Brain microvascular endothelial cell (primary cell): ENCODE measurements around the gene STAC3.

ENCODE experiments used
- DNase-seq: peaks from one replicate; pipeline ENCODE4 v3.0.0-alpha.2; 2020
- H3K27ac ChIP-seq: fragments of 250-450 bp; sonication (Bioruptor Pico); 2 replicates; pipeline ENCODE4 v1.5.1; 2020; ENCODE audit warnings: mild to moderate bottlenecking, moderate library complexity
- H3K27me3 ChIP-seq: fragments of 250-450 bp; sonication (Bioruptor Pico); replicated peaks from 2 replicates; pipeline ENCODE4 v1.5.1; 2020; ENCODE audit warnings: mild to moderate bottlenecking
- H3K36me3 ChIP-seq: fragments of 250-450 bp; sonication (Bioruptor Pico); replicated peaks from 2 replicates; pipeline ENCODE4 v1.5.1; 2020; ENCODE audit warnings: mild to moderate bottlenecking
- H3K4me3 ChIP-seq: 2 replicates; pipeline ENCODE4 v1.5.1; 2011; ENCODE audit warnings: low read depth, mild to moderate bottlenecking, control low read depth, low read length, moderate library complexity
- in situ Hi-C: cut with HindIII; loops from 2 replicates; pipeline ENCODE4 v1.10.0; 2017; ENCODE audit warnings: low sequenced_read_pairs, low pct_ligation_motif_present
- TF ChIP-seq, protein P1 (sequence below): IDR thresholded peaks from 2 replicates; pipeline ENCODE4 v1.5.1; 2011; ENCODE audit warnings: low read depth, mild to moderate bottlenecking, moderate library complexity, low read length, control low read depth, inconsistent platforms; ENCODE audit errors: missing control alignments

STAC3 gene

DNA sequence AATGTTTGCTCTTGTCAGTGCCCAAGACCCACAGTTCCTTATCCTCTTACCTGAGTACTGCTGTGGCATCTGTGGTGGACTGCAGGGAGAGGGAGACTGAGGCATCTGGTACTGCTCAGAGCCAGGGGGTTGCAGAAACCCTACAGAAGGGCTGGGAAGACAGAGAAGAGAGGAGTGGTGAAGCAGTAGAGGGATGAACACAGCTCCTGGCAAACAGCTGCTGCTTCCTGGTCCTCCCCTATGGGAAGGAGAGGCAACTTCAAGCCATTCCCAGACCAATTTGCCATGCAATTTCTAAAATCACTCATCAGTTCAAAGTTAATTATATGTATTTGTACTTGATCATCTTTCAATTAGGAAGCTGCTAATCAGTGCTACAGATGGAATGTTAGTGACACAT, 15.7 kb upstream of the STAC3 start:
- no peak overlapping the region for H3K27ac ChIP-seq
- H3K4me3 ChIP-seq, result no peak overlapping the region
- TF ChIP-seq, protein P1, sequence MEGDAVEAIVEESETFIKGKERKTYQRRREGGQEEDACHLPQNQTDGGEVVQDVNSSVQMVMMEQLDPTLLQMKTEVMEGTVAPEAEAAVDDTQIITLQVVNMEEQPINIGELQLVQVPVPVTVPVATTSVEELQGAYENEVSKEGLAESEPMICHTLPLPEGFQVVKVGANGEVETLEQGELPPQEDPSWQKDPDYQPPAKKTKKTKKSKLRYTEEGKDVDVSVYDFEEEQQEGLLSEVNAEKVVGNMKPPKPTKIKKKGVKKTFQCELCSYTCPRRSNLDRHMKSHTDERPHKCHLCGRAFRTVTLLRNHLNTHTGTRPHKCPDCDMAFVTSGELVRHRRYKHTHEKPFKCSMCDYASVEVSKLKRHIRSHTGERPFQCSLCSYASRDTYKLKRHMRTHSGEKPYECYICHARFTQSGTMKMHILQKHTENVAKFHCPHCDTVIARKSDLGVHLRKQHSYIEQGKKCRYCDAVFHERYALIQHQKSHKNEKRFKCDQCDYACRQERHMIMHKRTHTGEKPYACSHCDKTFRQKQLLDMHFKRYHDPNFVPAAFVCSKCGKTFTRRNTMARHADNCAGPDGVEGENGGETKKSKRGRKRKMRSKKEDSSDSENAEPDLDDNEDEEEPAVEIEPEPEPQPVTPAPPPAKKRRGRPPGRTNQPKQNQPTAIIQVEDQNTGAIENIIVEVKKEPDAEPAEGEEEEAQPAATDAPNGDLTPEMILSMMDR, result no peak
- peaks cover 27% of the 10 kb centered on the region for H3K36me3 ChIP-seq
- no peak for DNase-seq
- H3K27me3 ChIP-seq, result no peaks in the 10 kb centered on the region
- in situ Hi-C loops, result no loop called here

DNA sequence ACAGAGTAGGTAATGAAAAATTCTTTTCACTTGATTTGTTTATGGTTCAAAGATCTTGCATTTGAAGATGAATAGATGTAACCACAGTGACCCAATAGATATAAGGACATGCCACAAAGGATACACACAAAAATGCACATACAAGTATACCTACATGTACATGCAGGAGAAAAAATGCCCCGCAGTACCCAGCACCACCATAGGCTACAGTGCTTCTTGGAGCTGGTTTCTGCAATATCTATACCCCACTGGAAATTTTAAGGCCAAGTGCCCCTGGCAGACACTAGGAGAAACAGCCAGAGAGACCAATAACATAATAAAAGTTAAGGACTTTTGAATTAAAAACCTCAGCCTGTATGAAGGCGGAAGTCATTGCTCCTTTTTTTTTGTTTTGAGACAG, 12.1 kb upstream of the STAC3 start:
- TF ChIP-seq, protein P1, result no peak
- no peak for DNase-seq
- peaks cover 17% of the 10 kb centered on the region for H3K36me3 ChIP-seq

DNA sequence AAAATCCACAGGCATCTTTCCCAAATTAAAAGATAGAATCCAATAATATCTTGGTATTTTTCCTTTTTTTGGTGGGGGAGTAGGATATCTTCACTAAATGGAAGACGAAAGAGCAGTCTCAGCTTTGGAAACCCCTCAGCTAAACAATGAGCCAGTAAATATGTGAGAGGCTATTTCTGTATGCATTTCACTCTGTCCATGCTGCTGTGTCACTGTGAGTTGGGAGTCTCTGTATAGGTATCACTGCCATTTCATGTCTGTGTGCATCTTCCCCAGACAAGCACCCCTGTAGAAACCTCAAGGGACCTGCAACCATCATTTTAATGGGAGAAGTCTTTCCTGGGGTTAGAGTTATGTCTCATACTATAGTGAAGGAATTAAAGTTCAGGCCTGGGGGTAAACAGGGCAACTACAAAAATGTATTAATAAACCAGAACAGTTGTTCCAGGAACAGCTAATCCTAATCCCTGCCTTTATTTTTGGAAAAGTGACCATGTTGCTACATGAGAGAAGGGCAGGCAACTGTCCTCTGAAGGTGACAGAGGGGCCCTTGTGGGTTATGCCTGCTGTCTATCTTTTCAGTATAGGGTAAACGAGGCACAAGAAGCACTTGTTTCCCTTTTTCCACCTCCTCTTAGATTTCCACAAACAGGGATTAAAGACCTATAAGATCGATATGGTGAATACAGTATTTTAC, 11.3 kb upstream of the STAC3 start:
- H3K27ac ChIP-seq, result no peak overlapping the region
- no peak overlapping the region for H3K4me3 ChIP-seq
- TF ChIP-seq, protein P1, result no peak
- no peak for DNase-seq
- H3K27me3 ChIP-seq, result no peaks in the 10 kb centered on the region
- in situ Hi-C loops, result no loop called here
- peaks cover 16% of the 10 kb centered on the region for H3K36me3 ChIP-seq

More for the DNA sequence above, 12.1 kb upstream of the STAC3 start:
- no peak overlapping the region for H3K27ac ChIP-seq
- no peak overlapping the region for H3K4me3 ChIP-seq
- in situ Hi-C loops, result no loop called here
- no peaks in the 10 kb centered on the region for H3K27me3 ChIP-seq

DNA sequence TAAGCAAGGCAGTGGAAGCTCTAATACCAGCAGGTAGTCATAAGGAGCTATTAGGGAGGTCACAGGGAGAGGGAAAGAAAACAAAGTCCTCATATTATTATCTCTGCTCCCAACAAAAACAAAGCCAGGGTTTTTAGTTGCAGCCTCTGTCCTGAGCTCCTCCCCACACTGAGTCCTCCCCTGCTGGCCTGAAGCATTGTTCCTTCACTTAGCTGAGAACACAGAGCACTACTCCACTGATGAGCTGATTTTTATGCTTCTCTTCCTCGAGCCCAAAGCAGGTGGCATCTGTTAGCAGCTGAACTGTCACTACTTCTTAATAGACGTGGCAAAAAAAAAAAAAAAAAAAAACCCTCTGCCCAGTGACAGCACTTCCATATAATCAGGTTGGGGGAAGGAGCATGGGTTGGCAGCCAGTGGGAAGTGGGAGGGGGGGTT, 10.5 kb upstream of the STAC3 start:
- H3K36me3 ChIP-seq, result peaks cover 12% of the 10 kb centered on the region
- H3K27ac ChIP-seq, result no peak overlapping the region
- no peaks in the 10 kb centered on the region for H3K27me3 ChIP-seq
- H3K4me3 ChIP-seq, result no peak overlapping the region
- no peak for DNase-seq
- TF ChIP-seq, protein P1, result no peak
- in situ Hi-C loops, result no loop called here

DNA sequence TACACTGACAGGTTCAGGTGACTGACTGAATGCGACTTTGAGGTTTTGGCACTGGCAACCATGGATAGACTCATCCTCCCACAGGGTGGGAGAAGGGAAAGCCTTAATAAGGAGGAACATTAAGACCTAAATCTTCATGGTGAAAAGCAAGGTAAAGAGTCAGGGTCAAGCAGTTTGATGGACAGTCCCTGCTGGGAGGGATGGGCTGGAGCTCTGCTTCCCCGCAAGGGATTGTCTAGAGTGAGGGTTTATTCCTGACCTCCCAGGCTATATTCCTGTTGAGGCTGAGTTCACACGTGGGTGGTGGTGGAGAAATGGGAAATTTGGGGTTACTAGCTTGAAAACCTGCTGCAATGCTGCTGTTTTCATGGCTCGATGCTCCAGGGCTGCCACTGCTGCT, 9.4 kb upstream of the STAC3 start:
- in situ Hi-C loops, result no loop called here
- DNase-seq, result no peak
- Histone ChIP-seq H3K27me3 (no peaks in the 10 kb centered on the region), H3K4me3 (no peak overlapping the region), H3K36me3 (peaks cover 7% of the 10 kb centered on the region), H3K27ac (no peak overlapping the region)
- TF ChIP-seq, protein P1, result no peak
